ENCODE measurements around the gene MNT.

The MNT gene

DNA sequence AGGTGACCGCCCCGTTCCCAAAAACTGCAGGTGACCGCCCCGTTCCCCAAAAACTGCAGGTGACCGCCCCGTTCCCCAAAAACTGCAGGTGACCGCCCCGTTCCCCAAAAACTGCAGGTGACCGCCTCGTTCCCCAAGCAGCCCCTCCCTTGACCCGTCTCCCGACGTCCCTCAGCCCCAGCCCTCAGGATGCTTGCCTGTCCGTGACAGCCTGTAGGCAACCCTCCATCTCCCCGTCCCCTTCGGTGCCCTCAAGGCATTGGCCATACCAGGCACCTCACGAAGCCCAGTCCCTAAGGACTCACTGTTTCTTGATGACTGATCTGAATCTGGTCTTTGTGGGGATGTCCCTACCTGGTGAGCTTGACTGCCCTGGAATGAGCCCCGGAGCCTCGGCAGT is 38.4 kb downstream of the MNT start:
- Histone ChIP-seq H3K36me3 (peaks cover 75% of the 10 kb centered on the region), H3K27me3 (no peaks in the 10 kb centered on the region), H3K4me3 (ENCODE audit: low read depth in 1 of 2, low read length in 1 of 2) (no peak overlapping the region), H3K9me3 (no peaks in the 10 kb centered on the region), H3K4me1 (ENCODE audit: control insufficient read depth in 1 of 2, insufficient read depth in 1 of 2, low read depth in 1 of 2, low read length in 1 of 2) (no peaks in the 10 kb centered on the region), H3K27ac (no peak overlapping the region)
- TF ChIP-seq, protein P1, sequence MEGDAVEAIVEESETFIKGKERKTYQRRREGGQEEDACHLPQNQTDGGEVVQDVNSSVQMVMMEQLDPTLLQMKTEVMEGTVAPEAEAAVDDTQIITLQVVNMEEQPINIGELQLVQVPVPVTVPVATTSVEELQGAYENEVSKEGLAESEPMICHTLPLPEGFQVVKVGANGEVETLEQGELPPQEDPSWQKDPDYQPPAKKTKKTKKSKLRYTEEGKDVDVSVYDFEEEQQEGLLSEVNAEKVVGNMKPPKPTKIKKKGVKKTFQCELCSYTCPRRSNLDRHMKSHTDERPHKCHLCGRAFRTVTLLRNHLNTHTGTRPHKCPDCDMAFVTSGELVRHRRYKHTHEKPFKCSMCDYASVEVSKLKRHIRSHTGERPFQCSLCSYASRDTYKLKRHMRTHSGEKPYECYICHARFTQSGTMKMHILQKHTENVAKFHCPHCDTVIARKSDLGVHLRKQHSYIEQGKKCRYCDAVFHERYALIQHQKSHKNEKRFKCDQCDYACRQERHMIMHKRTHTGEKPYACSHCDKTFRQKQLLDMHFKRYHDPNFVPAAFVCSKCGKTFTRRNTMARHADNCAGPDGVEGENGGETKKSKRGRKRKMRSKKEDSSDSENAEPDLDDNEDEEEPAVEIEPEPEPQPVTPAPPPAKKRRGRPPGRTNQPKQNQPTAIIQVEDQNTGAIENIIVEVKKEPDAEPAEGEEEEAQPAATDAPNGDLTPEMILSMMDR (IDR thresholded peaks at IDR 0.05): no peak

DNA sequence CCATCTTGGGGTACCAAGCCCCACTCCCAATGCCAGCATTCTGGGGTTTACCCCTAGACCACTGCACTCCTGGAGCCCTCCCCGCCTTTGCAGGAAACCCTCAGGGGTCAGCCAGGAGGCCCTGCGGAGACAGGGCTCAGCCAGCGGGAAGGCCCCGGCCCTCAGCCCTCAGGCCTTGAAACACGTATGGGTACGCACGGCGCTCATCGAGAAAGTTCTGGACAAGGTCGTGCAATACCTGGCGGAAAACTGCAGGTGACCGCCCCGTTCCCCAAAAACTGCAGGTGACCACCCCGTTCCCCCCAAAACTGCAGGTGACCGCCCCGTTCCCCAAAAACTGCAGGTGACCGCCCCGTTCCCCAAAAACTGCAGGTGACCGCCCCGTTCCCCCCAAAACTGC is 38.8 kb downstream of the MNT start:
- Histone ChIP-seq H3K27me3 (no peaks in the 10 kb centered on the region), H3K4me3 (ENCODE audit: low read depth in 1 of 2, low read length in 1 of 2) (no peak overlapping the region), H3K27ac (no peak overlapping the region), H3K9me3 (no peaks in the 10 kb centered on the region), H3K36me3 (peaks cover 71% of the 10 kb centered on the region), H3K4me1 (ENCODE audit: control insufficient read depth in 1 of 2, insufficient read depth in 1 of 2, low read depth in 1 of 2, low read length in 1 of 2) (no peaks in the 10 kb centered on the region)
- TF ChIP-seq, protein P1 (IDR thresholded peaks at IDR 0.05): no peak

DNA sequence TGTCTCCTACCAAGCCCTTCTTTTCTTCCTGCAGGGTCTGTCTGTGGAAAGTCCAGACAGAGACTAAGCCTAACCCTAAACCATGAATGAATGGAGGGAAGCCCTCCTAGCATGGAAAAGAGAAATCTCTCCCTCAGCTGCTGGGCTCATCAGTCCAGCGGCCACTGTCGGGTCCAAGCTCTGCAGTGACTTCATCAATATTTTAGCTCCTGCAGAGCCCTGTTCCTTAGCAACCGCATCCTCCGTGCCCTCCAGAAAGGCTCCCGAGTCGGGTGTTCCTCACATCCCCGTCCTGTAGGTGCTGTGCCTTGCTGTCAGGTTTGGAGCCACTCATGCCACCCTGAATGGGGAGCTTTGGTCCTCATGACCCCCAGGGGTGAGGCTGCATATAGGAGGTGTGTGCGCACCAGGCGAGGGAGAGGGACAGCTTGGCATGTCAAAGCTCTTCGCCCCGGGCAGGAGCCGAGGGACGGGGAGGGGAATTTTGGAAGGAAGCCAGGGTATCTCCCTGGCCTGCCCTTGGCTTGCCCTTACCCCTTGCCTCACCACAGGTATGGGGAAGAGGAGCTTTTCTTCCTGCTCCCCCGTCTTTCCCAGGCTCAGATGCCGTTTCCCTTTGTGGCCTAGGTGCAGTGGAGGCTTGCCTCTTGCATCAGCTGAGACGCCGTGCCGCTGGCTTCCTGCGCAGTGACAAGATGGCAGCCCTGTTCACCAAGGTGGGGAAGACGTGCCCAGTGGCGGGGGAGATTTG is 39.7 kb downstream of the MNT start:
- Histone ChIP-seq H3K9me3 (no peaks in the 10 kb centered on the region), H3K4me3 (ENCODE audit: low read depth in 1 of 2, low read length in 1 of 2) (no peak overlapping the region), H3K27me3 (no peaks in the 10 kb centered on the region), H3K27ac (no peak overlapping the region), H3K4me1 (ENCODE audit: control insufficient read depth in 1 of 2, insufficient read depth in 1 of 2, low read depth in 1 of 2, low read length in 1 of 2) (no peaks in the 10 kb centered on the region), H3K36me3 (peaks cover 63% of the 10 kb centered on the region)
- TF ChIP-seq, protein P1 (IDR thresholded peaks at IDR 0.05): no peak

DNA sequence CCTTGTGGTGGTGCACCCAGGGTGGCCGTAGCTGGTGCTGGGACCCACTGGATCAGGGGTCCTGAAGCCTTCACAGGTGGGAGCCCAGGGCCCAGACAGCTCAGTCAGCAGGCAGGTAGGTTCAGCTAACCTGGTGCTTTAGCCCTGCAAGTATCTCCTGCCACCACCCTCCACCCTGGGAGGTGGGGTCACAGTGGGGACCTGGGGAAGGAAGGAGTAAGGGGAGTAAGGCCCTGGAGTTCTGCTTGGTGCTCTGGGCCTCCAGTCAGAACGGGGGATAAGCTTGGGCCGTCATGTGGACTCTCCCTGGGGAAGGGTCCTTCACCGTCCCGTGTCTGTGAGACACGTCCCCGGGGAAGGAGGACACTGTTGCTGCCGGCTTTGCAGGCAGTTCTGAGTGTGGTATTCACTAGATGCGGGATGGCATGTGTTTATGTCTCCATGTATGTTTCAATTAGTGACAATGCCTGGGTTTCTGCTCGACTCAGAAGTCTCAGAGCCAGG is 42.9 kb downstream of the MNT start:
- no peaks in the 10 kb centered on the region for H3K4me1 ChIP-seq (ENCODE audit: control insufficient read depth in 1 of 2, insufficient read depth in 1 of 2, low read depth in 1 of 2, low read length in 1 of 2)
- no peak overlapping the region for H3K4me3 ChIP-seq (ENCODE audit: low read depth in 1 of 2, low read length in 1 of 2)
- TF ChIP-seq, protein P1 (IDR thresholded peaks at IDR 0.05): no peak
- H3K36me3 ChIP-seq: peaks cover 33% of the 10 kb centered on the region
- H3K27me3 ChIP-seq: no peaks in the 10 kb centered on the region
- no peaks in the 10 kb centered on the region for H3K9me3 ChIP-seq
- no peak overlapping the region for H3K27ac ChIP-seq

DNA sequence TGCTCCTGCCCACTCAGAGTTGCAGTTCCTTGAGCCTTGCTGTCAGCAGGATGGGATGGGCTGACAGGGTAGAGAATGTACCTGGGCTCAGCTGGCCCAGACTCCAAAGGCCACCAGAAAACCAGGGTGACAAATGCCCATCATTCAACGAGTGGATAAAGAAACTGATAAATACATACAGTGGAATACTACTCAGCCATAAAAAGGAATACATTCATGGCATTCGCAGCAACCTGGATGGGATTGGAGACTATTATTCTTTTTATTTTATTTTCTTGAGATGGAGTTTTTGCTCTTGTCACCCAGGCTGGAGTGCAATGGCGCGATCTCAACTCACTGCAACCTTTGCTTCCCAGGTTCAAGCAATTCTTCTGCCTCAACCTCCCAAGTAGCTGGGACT is 43.6 kb downstream of the MNT start:
- no peaks in the 10 kb centered on the region for H3K27me3 ChIP-seq
- no peaks in the 10 kb centered on the region for H3K9me3 ChIP-seq
- H3K27ac ChIP-seq: no peak overlapping the region
- H3K36me3 ChIP-seq: peaks cover 26% of the 10 kb centered on the region
- H3K4me3 ChIP-seq (ENCODE audit: low read depth in 1 of 2, low read length in 1 of 2): no peak overlapping the region
- no peaks in the 10 kb centered on the region for H3K4me1 ChIP-seq (ENCODE audit: control insufficient read depth in 1 of 2, insufficient read depth in 1 of 2, low read depth in 1 of 2, low read length in 1 of 2)
- TF ChIP-seq, protein P1 (IDR thresholded peaks at IDR 0.05): no peak
